GM23338 (cell line): Measurements from ENCODE around the gene INSL3. TPM values are rescaled to one million over a fixed set of nuclear protein-coding genes. Genes with fewer than 3 reads are reported as not detected.

Experiments used
- ATAC-seq: fragments of 200-7000 bp; cut with Tn5 transposase; 3 replicates; pipeline ENCODE4 v1.9.1; 2020
- DNase-seq: peaks from one replicate; pipeline ENCODE4 v3.0.0-alpha.2; 2015; ENCODE audit warnings: low spot score
- H2AFZ ChIP-seq: fragments of 200-600 bp; sonication (generic); 2 replicates; pipeline ENCODE4 v1.8.0; 2016; ENCODE audit warnings: antibody characterized with exemption, mild to moderate bottlenecking, moderate library complexity
- H3F3A ChIP-seq: fragments of 200-600 bp; sonication (generic); replicated peaks from 2 replicates; pipeline ENCODE4 v1.8.0; 2017; ENCODE audit warnings: antibody characterized with exemption, mixed run types, low read depth
- H3K27ac ChIP-seq: fragments of 200-600 bp; sonication (generic); 2 replicates; pipeline ENCODE4 v1.6.1; 2016; ENCODE audit warnings: low read depth
- H3K27me3 ChIP-seq: fragments of 200-600 bp; sonication (generic); 2 replicates; pipeline ENCODE4 v1.8.0; 2016; ENCODE audit warnings: mild to moderate bottlenecking, mixed run types, moderate library complexity; ENCODE audit not compliant: insufficient read depth
- H3K36me3 ChIP-seq: fragments of 200-600 bp; sonication (generic); 2 replicates; pipeline ENCODE4 v1.8.0; 2016; ENCODE audit warnings: mild to moderate bottlenecking; ENCODE audit not compliant: insufficient read depth
- H3K4me1 ChIP-seq: fragments of 200-600 bp; sonication (generic); 2 replicates; pipeline ENCODE4 v1.8.0; 2016; ENCODE audit warnings: mild to moderate bottlenecking, moderate library complexity; ENCODE audit not compliant: insufficient read depth
- H3K4me2 ChIP-seq: fragments of 200-600 bp; sonication (generic); 2 replicates; pipeline ENCODE4 v1.7.1; 2017; ENCODE audit warnings: mixed run types
- H3K4me3 ChIP-seq: fragments of 200-600 bp; sonication (generic); 2 replicates; pipeline ENCODE4 v1.6.1; 2016; ENCODE audit warnings: mixed run types
- H3K79me2 ChIP-seq: fragments of 200-600 bp; sonication (generic); replicated peaks from 2 replicates; pipeline ENCODE4 v1.8.0; 2017; ENCODE audit warnings: mild to moderate bottlenecking; ENCODE audit not compliant: insufficient read depth
- H3K9me2 ChIP-seq: fragments of 200-600 bp; sonication (generic); 2 replicates; pipeline ENCODE4 v1.8.0; 2017; ENCODE audit not compliant: insufficient read depth
- H4K20me1 ChIP-seq: fragments of 200-600 bp; sonication (generic); replicated peaks from 2 replicates; pipeline ENCODE4 v1.8.0; 2017; ENCODE audit warnings: mild to moderate bottlenecking; ENCODE audit not compliant: insufficient read depth
- H3K27ac Mint-ChIP-seq: 2 replicates; pipeline ENCODE4 v1.8.0; 2020; ENCODE audit warnings: inconsistent platforms, mild to moderate bottlenecking, moderate library complexity, mixed read lengths
- H3K27me3 Mint-ChIP-seq: 3 replicates; pipeline ENCODE4 v1.8.0; 2022; ENCODE audit warnings: low read depth, mild to moderate bottlenecking, moderate library complexity, mixed read lengths, inconsistent platforms; ENCODE audit not compliant: insufficient read depth, poor library complexity
- H3K36me3 Mint-ChIP-seq: 3 replicates; pipeline ENCODE4 v1.8.0; 2021; ENCODE audit warnings: low read depth, mild to moderate bottlenecking, inconsistent platforms, moderate library complexity, mixed read lengths
- H3K4me1 Mint-ChIP-seq: 3 replicates; pipeline ENCODE4 v1.8.0; 2020; ENCODE audit warnings: mild to moderate bottlenecking, inconsistent platforms, mixed read lengths
- H3K4me3 Mint-ChIP-seq: 3 replicates; pipeline ENCODE4 v1.8.0; 2021; ENCODE audit warnings: moderate library complexity, mild to moderate bottlenecking, inconsistent platforms, mixed read lengths
- H3K9me3 Mint-ChIP-seq: 3 replicates; pipeline ENCODE4 v1.8.0; 2020; ENCODE audit warnings: moderate library complexity, mild to moderate bottlenecking, inconsistent platforms, mixed read lengths
- CREB1 ChIP-seq: fragments of 250-450 bp; sonication (Bioruptor Pico); IDR thresholded peaks from 2 replicates; pipeline ENCODE4 v1.5.0; 2020; ENCODE audit warnings: low read depth, mild to moderate bottlenecking, moderate library complexity
- EZH2 ChIP-seq: fragments of 200-600 bp; sonication (generic); IDR thresholded peaks from one replicate; pipeline ENCODE4 v1.8.0; 2017; ENCODE audit warnings: antibody characterized with exemption, mild to moderate bottlenecking, low read depth; ENCODE audit not compliant: unreplicated experiment
- POLR2AphosphoS5 ChIP-seq: IDR thresholded peaks from 2 replicates; pipeline ENCODE4 v1.6.1; 2016; ENCODE audit warnings: antibody characterized with exemption, low read depth
- STAT1 ChIP-seq: IDR thresholded peaks from one replicate; pipeline ENCODE4 v1.6.1; 2016; ENCODE audit warnings: antibody characterized with exemption; ENCODE audit not compliant: unreplicated experiment
- ZNF114 ChIP-seq: fragments of 250-450 bp; sonication (Bioruptor Pico); IDR thresholded peaks from 2 replicates; pipeline ENCODE4 v1.5.0; 2020; ENCODE audit warnings: mild to moderate bottlenecking, moderate library complexity
- polyA plus RNA-seq: library from polyadenylated mRNA; unstranded; fragments of >200 nt; fragmentation: Nextera tagmentation; extraction: Ambion mirVana; gene quantifications from 2 replicates; pipeline ENCODE4 v1.2.1, GENCODE V29; 2016
- total RNA-seq: library from RNA; depleted of rRNA; stranded (reverse); fragments of >200 nt; shearing (Covaris generic); gene quantifications from 2 replicates; pipeline ENCODE4 v1.2.3, GENCODE V29; 2014
- TF ChIP-seq, protein P1 (sequence below), 2 experiments: fragments of 200-600 bp in 1 of 2; sonication (generic) in 1 of 2; conservative IDR thresholded peaks; 2 replicates each; pipeline versions ENCODE4 v1.5.1 to v1.6.1; 2016 to 2017; ENCODE audit warnings: antibody characterized with exemption in 2 of 2, low read depth in 2 of 2, mild to moderate bottlenecking in 2 of 2, moderate library complexity in 1 of 2
- TF ChIP-seq, protein P2 (sequence below): IDR thresholded peaks from one replicate; pipeline ENCODE4 v1.6.1; 2018; ENCODE audit warnings: antibody characterized with exemption; ENCODE audit not compliant: unreplicated experiment
- TF ChIP-seq, protein P3 (sequence below): IDR thresholded peaks from 2 replicates; pipeline ENCODE4 v1.6.1; 2016; ENCODE audit warnings: antibody characterized with exemption

INSL3 gene
- total and polyA plus RNA-seq, 2 experiments from 2014 or later = 0.76 TPM; not detected in 1

DNA sequence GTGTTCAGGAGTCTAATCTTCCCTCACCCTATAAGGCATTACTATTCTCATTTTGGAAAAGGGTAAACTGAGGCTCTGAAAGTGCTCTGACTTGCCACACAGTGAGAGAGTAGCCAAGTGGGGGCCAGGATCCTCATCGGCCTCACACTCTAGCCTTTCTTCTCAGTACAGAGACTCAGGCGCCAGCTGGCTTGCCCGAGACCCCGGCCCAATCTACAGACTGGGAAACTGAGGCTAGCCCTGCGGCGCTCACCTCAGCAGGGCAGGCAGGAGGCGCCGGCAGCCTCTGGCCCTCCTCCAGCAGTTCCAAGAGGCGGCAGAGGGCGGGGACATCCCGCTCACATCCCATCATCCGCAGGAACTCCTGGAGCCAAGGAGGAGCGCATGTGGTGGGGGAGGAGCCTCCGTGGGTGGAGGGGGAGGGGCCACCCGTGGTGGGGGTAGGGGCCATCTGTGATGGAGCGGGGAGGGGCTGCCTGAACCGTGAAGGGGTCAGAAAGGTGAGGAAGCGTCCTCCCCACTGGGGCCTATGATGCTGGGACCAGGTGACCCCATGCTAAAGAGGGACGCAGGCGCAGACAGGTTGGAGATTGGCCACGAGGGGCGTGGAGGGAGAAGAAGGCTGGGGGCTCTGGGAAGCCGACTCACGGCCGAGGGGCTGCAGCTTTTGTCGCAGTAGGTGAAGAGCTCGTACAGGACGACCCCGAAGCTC, 8.7 kb upstream of the INSL3 start:
- Mint-ChIP-seq H3K36me3 (no peaks in the 10 kb centered on the region; the same call in 2 of the 3 replicates), H3K4me3 (peak overlapping the region; percentile 85), H3K27me3 (peaks cover 13% of the 10 kb centered on the region), H3K9me3 (no peaks in the 10 kb centered on the region), H3K27ac (peak overlapping the region; percentile 98), H3K4me1 (peaks cover 7% of the 10 kb centered on the region; the same call in 2 of the 3 replicates)
- H4K20me1 ChIP-seq = no peaks in the 10 kb centered on the region
- no peaks in the 10 kb centered on the region for H3K9me2 ChIP-seq
- peak overlapping the region; percentile 90 for H3K4me3 ChIP-seq
- H3K4me1 ChIP-seq = peaks cover 10% of the 10 kb centered on the region; the same call in 1 of the 2 replicates
- H3K27me3 ChIP-seq = 0 out of 2 replicates have a peak, but pooled peaks cover 6% of the 10 kb centered on the region
- peak; percentile 76 for ATAC-seq
- peak overlapping the region; percentile 90 for H3K4me2 ChIP-seq
- H3F3A ChIP-seq = peaks cover 9% of the 10 kb centered on the region
- TF ChIP-seq ZNF114 = no peak
- 0 out of 2 replicates have a peak, but pooled peaks have one; percentile 5 for TF ChIP-seq CREB1
- TF ChIP-seq, protein P1, sequence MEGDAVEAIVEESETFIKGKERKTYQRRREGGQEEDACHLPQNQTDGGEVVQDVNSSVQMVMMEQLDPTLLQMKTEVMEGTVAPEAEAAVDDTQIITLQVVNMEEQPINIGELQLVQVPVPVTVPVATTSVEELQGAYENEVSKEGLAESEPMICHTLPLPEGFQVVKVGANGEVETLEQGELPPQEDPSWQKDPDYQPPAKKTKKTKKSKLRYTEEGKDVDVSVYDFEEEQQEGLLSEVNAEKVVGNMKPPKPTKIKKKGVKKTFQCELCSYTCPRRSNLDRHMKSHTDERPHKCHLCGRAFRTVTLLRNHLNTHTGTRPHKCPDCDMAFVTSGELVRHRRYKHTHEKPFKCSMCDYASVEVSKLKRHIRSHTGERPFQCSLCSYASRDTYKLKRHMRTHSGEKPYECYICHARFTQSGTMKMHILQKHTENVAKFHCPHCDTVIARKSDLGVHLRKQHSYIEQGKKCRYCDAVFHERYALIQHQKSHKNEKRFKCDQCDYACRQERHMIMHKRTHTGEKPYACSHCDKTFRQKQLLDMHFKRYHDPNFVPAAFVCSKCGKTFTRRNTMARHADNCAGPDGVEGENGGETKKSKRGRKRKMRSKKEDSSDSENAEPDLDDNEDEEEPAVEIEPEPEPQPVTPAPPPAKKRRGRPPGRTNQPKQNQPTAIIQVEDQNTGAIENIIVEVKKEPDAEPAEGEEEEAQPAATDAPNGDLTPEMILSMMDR (conservative IDR thresholded peaks at IDR 0.05; ENCODE audit: low read depth in 2 of 2) = peak in 1 of 2 experiments; percentile 32; a peak in 1 of 4 replicates
- H3K36me3 ChIP-seq = no peaks in the 10 kb centered on the region
- peak overlapping the region; percentile 92 for H2AFZ ChIP-seq
- DNase-seq = peak; percentile 94
- H3K79me2 ChIP-seq = no peaks in the 10 kb centered on the region
- peak overlapping the region; percentile 98 for H3K27ac ChIP-seq

DNA sequence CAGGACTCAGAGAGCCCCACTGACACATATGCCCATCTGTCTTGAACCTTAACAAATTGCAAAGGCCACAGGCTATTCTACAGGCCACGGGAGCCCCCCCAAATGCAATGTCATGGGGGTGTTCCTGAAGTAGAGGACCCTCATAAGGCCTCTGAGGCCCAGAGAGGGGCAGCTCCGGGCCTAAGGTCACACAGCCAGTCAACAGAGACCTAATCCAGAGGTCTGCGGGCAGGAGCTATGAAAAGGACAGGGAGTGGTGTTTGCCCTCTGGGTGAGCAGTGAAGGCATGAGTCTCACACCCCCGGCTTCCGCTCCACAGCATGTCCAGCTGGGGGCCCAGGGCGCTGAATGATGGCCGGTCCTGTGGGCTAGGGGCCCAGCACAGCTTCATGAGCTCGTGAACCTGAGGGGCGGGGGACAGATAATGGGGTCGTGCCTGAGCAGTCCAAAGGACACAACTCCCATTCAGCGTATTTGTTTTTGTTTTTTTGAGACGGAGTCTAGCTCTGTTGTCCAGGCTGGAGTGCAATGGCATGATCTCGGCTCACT, 5.3 kb upstream of the INSL3 start:
- Mint-ChIP-seq H3K4me1 (peaks cover 7% of the 10 kb centered on the region; the same call in 2 of the 3 replicates), H3K9me3 (no peaks in the 10 kb centered on the region), H3K27ac (no peak overlapping the region), H3K4me3 (no peak overlapping the region), H3K36me3 (no peaks in the 10 kb centered on the region), H3K27me3 (peaks cover 14% of the 10 kb centered on the region)
- DNase-seq (no peak), ATAC-seq (no peak)
- H2AFZ ChIP-seq = no peak overlapping the region
- H3K79me2 ChIP-seq = no peaks in the 10 kb centered on the region
- no peaks in the 10 kb centered on the region for H3K36me3 ChIP-seq
- H3K27me3 ChIP-seq = no peaks in the 10 kb centered on the region
- no peak overlapping the region for H3K4me3 ChIP-seq
- no peaks in the 10 kb centered on the region for H4K20me1 ChIP-seq
- H3K4me2 ChIP-seq = no peak overlapping the region
- no peaks in the 10 kb centered on the region for H3K9me2 ChIP-seq
- peaks cover 7% of the 10 kb centered on the region; the same call in 1 of the 2 replicates for H3K4me1 ChIP-seq
- H3K27ac ChIP-seq = no peak overlapping the region
- peaks cover 7% of the 10 kb centered on the region for H3F3A ChIP-seq
- TF ChIP-seq ZNF114 (no peak), CREB1 (no peak), EZH2 (no peak), STAT1 (no peak), POLR2AphosphoS5 (no peak)
- TF ChIP-seq, protein P2, sequence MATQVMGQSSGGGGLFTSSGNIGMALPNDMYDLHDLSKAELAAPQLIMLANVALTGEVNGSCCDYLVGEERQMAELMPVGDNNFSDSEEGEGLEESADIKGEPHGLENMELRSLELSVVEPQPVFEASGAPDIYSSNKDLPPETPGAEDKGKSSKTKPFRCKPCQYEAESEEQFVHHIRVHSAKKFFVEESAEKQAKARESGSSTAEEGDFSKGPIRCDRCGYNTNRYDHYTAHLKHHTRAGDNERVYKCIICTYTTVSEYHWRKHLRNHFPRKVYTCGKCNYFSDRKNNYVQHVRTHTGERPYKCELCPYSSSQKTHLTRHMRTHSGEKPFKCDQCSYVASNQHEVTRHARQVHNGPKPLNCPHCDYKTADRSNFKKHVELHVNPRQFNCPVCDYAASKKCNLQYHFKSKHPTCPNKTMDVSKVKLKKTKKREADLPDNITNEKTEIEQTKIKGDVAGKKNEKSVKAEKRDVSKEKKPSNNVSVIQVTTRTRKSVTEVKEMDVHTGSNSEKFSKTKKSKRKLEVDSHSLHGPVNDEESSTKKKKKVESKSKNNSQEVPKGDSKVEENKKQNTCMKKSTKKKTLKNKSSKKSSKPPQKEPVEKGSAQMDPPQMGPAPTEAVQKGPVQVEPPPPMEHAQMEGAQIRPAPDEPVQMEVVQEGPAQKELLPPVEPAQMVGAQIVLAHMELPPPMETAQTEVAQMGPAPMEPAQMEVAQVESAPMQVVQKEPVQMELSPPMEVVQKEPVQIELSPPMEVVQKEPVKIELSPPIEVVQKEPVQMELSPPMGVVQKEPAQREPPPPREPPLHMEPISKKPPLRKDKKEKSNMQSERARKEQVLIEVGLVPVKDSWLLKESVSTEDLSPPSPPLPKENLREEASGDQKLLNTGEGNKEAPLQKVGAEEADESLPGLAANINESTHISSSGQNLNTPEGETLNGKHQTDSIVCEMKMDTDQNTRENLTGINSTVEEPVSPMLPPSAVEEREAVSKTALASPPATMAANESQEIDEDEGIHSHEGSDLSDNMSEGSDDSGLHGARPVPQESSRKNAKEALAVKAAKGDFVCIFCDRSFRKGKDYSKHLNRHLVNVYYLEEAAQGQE = no peak
- TF ChIP-seq, protein P3, sequence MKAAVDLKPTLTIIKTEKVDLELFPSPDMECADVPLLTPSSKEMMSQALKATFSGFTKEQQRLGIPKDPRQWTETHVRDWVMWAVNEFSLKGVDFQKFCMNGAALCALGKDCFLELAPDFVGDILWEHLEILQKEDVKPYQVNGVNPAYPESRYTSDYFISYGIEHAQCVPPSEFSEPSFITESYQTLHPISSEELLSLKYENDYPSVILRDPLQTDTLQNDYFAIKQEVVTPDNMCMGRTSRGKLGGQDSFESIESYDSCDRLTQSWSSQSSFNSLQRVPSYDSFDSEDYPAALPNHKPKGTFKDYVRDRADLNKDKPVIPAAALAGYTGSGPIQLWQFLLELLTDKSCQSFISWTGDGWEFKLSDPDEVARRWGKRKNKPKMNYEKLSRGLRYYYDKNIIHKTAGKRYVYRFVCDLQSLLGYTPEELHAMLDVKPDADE = no peak
